K562 (cell line): Measurements from ENCODE around the gene PHLDB1. TPM values are rescaled to one million over a fixed set of nuclear protein-coding genes. Genes with fewer than 3 reads are reported as not detected.

Experiments used
- ATF1 ChIP-seq, 2 experiments: fragments of 450-650 bp in 1 of 2; IDR thresholded peaks; 2 replicates each; pipeline ENCODE4 v1.6.1; 2016; ENCODE audit warnings: missing compliant biosample characterization in 1 of 2, missing genetic modification characterization in 1 of 2
- CCAR2 ChIP-seq: fragments of 200-400 bp; formaldehyde crosslinking; IDR thresholded peaks from 2 replicates; pipeline ENCODE4 v1.6.1; 2017; ENCODE audit warnings: mild to moderate bottlenecking, low read depth, low read length
- ELK3 ChIP-seq: fragments of 450-650 bp; formaldehyde crosslinking; IDR thresholded peaks from 2 replicates; pipeline ENCODE4 v1.4.0; 2020; ENCODE audit warnings: mild to moderate bottlenecking
- MGA ChIP-seq: fragments of 450-650 bp; IDR thresholded peaks from 2 replicates; pipeline ENCODE4 v1.6.1; 2016; ENCODE audit warnings: mild to moderate bottlenecking, moderate library complexity
- ZNF324 ChIP-seq: fragments of 250-450 bp; sonication (Bioruptor Pico); IDR thresholded peaks from 2 replicates; pipeline ENCODE4 v1.4.0; 2020; ENCODE audit warnings: mild to moderate bottlenecking
- polyA plus RNA-seq, 8 experiments: library from polyadenylated mRNA; depleted of rRNA in 4 of 8; stranded (reverse) in 5 of 8; unstranded in 3 of 8; fragments of >200 nt; fragmentation: Nextera tagmentation in 2 of 8; fragmentation: Illumina TruSeq in 1 of 8; extraction: Ambion mirVana in 2 of 8; extraction: Trizol in 1 of 8; gene quantifications; 2 replicates each; pipeline versions ENCODE4 v1.2.1 to v1.2.3, GENCODE V29; 2011 to 2014; ENCODE audit warnings: inconsistent platforms in 1 of 8, missing spikeins in 1 of 8
- total RNA-seq, 7 experiments: library from RNA; depleted of rRNA in 6 of 7; stranded (reverse); fragments of >200 nt in 6 of 7; fragmentation: Illumina TruSeq in 2 of 7; extraction: Trizol in 2 of 7; gene quantifications; 2 replicates each; pipeline versions ENCODE4 v1.2.1 to v1.2.3, GENCODE V29; 2011 to 2021; ENCODE audit warnings: low replicate concordance in 1 of 7

PHLDB1 gene
- total and polyA plus RNA-seq, 9 of the 15 experiments (the other 6 are each of a cell fraction or from before 2014, with no cell fraction given) = 2.0 to 28.7 (median 16.2) TPM

- TF ChIP-seq MGA (no peak), CCAR2 (no peak), ELK3 (no peak), ATF1 (CRISPR knock-in tag; IDR thresholded peaks at IDR 0.05) (no peak), ATF1 (tag; IDR thresholded peaks at IDR 0.05) (no peak), ZNF324 (CRISPR knock-in tag) (no peak)
- TF ChIP-seq, all 486 proteins: peak for 0
These were observed 36.6 kb downstream of the PHLDB1 start (continued) for GRCh38 chr11:118643995-118644345.
